GM12875 (cell line): ENCODE data around the gene TFF3.

Source experiments
- H3K4me3 ChIP-seq: one replicate; pipeline ENCODE4 v1.5.1; 2011; ENCODE audit warnings: low read depth, low read length, control low read depth
- CTCF ChIP-seq: IDR thresholded peaks from 2 replicates; pipeline ENCODE4 v1.5.1; 2011; ENCODE audit warnings: low read depth, mild to moderate bottlenecking, control low read depth, inconsistent platforms, low read length, moderate library complexity, borderline replicate concordance; ENCODE audit not compliant: insufficient read depth

Gene TFF3

GRCh38 chr21:42358937-42359336, 43.7 kb upstream of the TFF3 start:
- no peak for TF ChIP-seq CTCF
- no peak overlapping the region for H3K4me3 ChIP-seq

GRCh38 chr21:42358261-42358660, 43.1 kb upstream of the TFF3 start:
- H3K4me3 ChIP-seq = no peak overlapping the region
- TF ChIP-seq CTCF = no peak

GRCh38 chr21:42357307-42357706, 42.1 kb upstream of the TFF3 start:
- no peak for TF ChIP-seq CTCF
- no peak overlapping the region for H3K4me3 ChIP-seq

DNA sequence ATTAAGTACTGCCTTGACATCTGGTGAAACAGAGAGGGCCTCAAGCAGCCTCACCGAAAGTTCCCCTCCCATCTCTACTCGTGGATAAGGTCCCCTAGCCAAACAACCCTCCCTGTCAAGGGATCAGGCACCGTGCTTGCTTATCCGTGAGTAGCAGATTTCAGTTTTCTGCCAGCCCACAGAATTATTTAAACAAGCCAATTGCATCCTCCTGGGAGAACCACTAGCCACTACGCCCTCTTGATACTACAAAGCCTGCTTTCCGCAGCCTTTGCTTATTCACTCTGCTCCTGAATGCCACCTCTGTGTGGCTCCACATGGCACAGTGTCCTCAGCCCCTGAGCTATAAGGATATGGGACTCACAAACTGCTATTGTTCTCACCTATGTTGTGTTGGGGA, 41.4 kb upstream of the TFF3 start:
- no peak for TF ChIP-seq CTCF
- no peak overlapping the region for H3K4me3 ChIP-seq

GRCh38 chr21:42356046-42356445, 40.8 kb upstream of the TFF3 start:
- no peak for TF ChIP-seq CTCF

GRCh38 chr21:42353623-42354022, 38.4 kb upstream of the TFF3 start:
- TF ChIP-seq CTCF = no peak
- H3K4me3 ChIP-seq = no peak overlapping the region

More at GRCh38 chr21:42356046-42356445, 40.8 kb upstream of the TFF3 start:
- no peak overlapping the region for H3K4me3 ChIP-seq

DNA sequence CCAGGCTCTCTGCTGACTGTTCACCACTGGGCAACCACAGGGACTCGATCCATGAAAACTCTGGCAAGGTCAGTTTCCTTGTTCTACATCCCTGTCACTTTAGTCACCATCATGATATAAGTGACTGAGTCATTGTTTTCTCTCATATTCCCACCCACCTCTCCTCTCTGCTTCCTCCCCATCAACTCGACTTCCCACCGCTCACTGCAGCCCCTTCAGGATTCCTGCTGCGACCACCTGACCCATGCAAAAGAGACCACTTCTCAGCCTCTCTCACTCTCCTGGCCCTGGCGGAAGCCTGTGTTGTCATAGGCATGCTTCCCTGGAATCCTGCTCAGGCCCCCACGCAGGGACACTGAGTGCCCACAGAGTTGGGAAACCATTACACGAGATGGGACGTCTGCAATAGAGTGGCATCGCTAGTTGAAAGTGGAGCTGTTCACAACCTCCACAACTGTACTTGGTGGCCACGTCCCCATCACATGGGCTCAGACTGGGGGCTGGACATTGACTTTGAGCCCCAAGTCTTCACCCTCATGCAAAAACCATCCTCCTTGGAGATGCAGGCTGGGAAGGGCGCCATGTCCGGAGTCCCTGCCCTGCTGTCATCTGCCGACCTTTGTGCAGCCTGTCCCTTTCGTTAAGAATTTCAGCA, 37.4 kb upstream of the TFF3 start:
- no peak overlapping the region for H3K4me3 ChIP-seq
- no peak for TF ChIP-seq CTCF
